ENCODE results near the gene POC1A.
"Not testable (repeated sequence)": the region's sequence is repeated elsewhere in the genome, so short reads cannot be mapped to it uniquely, and the experiment has no call there.

Gene POC1A

DNA sequence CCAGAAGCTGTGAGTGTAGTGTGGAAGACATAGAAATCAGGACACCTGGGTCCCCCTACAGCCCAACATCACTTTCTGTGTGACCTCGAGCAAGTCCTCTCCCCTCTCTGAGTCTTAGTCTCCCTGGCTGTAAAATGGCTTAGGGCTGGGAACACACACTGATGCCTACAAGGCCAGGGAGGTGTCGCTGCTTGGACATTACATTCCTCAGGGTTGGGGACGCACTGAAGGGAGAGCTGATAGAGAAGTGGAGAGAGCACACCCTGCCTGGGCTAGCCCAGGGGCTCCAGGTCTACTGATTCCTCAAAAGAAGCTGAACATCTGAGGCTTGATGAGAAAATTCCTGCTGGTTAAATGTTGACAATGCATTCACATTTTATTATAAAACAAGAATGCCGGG lies 37.4 kb upstream of the POC1A start:
- Mint-ChIP-seq H3K36me3 (ENCODE audit: low read depth) (no peaks in the 10 kb centered on the region), H3K9me3 (no peaks in the 10 kb centered on the region), H3K4me3 (no peak overlapping the region), H3K4me1 (ENCODE audit: low read depth) (peaks cover 21% of the 10 kb centered on the region), H3K27ac (no peak overlapping the region), H3K27me3 (ENCODE audit: low read depth) (no peaks in the 10 kb centered on the region)

DNA sequence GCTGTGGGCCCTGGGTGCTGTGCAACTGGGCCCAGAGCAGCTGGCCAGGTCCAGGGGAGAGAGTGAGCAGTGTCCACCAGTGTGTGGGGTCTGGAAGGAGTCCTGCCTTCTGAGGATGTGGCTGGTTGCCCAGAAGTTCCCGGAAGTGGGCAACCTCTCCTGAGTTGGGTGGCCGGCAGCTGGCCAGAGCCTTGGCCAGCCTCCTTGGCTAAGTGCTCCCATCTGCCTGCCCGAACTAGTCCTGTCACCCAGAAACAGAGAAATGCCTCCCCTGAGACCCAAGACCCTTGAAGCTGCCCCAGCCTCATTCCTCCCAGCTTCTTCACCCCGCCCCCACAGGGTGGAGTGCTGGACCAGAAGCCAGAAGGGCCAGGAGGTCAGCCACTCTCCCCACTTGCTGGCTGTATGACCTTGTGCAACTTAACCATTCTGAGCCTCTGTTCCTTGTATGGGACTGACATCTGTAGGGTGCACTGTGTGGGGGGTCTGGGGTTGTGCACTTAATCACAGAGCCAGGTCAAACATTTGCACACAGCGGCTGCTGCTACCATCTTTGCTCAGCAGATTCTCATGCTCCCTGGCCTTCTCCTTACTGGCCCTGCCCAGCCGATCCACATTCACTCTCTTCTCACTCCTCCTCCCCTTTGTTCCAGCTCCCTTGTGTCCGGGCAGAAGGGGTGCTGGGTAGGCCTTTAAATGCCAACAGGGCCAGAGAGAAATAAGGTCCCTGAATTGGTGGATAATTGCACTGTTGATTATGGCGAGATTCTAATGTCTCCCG lies 36.3 kb upstream of the POC1A start:
- H3K4me1 Mint-ChIP-seq (ENCODE audit: low read depth), result peaks cover 16% of the 10 kb centered on the region
- no peaks in the 10 kb centered on the region for H3K27me3 Mint-ChIP-seq (ENCODE audit: low read depth)
- no peaks in the 10 kb centered on the region for H3K9me3 Mint-ChIP-seq
- H3K27ac Mint-ChIP-seq, result no peak overlapping the region
- H3K4me3 Mint-ChIP-seq, result no peak overlapping the region
- H3K36me3 Mint-ChIP-seq (ENCODE audit: low read depth), result no peaks in the 10 kb centered on the region

DNA sequence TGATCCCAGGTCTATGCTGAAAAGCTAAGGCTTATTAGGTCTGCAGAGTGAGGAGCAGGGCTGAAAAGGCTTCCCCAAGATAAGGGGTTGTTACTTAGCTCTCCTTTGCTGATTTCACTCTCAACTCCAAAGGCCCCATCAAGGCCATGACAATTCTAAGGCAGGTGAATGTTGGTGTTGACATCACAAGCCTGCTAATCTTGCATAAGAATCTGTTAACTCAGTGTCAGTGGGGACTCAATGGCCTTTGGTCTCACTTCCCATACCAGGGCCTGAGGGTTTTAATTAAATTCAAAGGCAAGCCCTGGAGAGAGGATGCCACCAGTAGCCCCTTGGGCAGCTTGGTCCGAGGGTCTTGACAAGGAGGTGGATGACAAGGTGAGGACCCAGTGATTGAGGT lies 34.3 kb upstream of the POC1A start:
- Mint-ChIP-seq H3K4me3 (no peak overlapping the region), H3K36me3 (ENCODE audit: low read depth) (no peaks in the 10 kb centered on the region), H3K4me1 (ENCODE audit: low read depth) (peaks cover 16% of the 10 kb centered on the region), H3K9me3 (no peaks in the 10 kb centered on the region), H3K27me3 (ENCODE audit: low read depth) (no peaks in the 10 kb centered on the region), H3K27ac (no peak overlapping the region)

DNA sequence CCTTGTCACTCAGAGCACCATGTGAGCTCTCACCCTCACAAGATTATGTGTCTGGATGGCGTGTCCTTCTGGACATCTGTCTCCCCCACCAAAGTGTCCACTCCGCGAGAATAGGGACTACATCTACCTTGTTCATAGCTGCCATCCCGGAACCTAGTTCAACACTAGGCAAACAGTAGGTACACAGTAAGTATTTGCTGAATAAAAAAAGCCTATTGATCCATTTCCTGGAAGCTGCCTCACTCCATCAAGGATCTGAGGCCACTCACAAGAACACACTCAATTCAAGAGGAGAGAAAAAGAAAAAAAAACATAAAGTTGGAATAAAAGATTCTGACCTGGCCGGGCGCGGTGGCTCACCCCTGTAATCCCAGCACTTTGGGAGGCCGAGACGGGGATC lies 32.5 kb upstream of the POC1A start:
- H3K27ac Mint-ChIP-seq, result no peak overlapping the region

DNA sequence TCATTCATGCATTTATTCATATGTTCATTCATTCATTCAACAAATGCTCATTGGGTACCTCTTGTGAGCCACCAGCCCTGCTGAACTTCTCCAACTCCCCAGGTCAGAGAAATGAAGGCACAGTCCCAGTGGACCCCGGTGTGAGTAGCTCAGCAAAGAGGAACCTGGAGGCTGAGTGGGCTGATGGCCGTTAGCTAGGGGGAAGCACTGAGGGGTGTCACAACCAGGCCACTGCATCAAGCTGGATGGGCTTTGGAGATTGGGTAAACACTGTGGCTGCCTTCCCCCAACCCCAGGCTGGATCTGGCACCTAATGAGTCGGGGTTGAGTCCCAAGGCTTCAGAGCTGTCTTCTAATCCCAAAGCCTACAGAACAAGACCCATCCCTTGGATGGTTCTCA lies 31.6 kb upstream of the POC1A start:
- no peaks in the 10 kb centered on the region for H3K36me3 Mint-ChIP-seq (ENCODE audit: low read depth)
- H3K4me1 Mint-ChIP-seq (ENCODE audit: low read depth), result peaks cover 16% of the 10 kb centered on the region
- no peak overlapping the region for H3K4me3 Mint-ChIP-seq
- H3K27me3 Mint-ChIP-seq (ENCODE audit: low read depth), result peaks cover 6% of the 10 kb centered on the region
- H3K9me3 Mint-ChIP-seq, result no peaks in the 10 kb centered on the region
- no peak overlapping the region for H3K27ac Mint-ChIP-seq

More for the DNA sequence above, 32.5 kb upstream of the POC1A start:
- H3K9me3 Mint-ChIP-seq, result no peaks in the 10 kb centered on the region
- no peak overlapping the region for H3K4me3 Mint-ChIP-seq
- H3K36me3 Mint-ChIP-seq (ENCODE audit: low read depth), result no peaks in the 10 kb centered on the region
- H3K27me3 Mint-ChIP-seq (ENCODE audit: low read depth), result peaks cover 6% of the 10 kb centered on the region
- H3K4me1 Mint-ChIP-seq (ENCODE audit: low read depth), result peaks cover 16% of the 10 kb centered on the region

DNA sequence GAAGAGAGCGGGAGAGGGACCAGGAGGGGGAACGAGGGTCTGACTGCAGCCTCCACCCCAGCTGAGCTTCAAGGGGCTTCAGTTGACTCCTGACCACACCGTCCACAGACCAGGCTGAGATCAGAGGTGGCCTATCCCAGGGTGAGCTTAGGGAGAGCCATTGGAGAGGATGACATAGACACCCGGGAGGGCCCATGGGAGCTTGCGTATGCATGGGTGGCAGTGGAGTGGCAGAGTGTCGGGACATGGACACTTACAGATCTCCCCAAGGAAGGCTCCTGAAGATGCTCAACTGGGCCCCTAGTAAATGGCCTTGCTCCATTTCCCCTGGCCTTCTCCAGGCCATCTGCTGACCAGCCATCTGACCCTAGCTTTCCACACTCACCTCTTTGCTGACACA lies 31.1 kb upstream of the POC1A start:
- peaks cover 16% of the 10 kb centered on the region for H3K4me1 Mint-ChIP-seq (ENCODE audit: low read depth)
- no peaks in the 10 kb centered on the region for H3K9me3 Mint-ChIP-seq
- no peaks in the 10 kb centered on the region for H3K36me3 Mint-ChIP-seq (ENCODE audit: low read depth)
- no peak overlapping the region for H3K4me3 Mint-ChIP-seq
- peaks cover 6% of the 10 kb centered on the region for H3K27me3 Mint-ChIP-seq (ENCODE audit: low read depth)
- H3K27ac Mint-ChIP-seq, result no peak overlapping the region

DNA sequence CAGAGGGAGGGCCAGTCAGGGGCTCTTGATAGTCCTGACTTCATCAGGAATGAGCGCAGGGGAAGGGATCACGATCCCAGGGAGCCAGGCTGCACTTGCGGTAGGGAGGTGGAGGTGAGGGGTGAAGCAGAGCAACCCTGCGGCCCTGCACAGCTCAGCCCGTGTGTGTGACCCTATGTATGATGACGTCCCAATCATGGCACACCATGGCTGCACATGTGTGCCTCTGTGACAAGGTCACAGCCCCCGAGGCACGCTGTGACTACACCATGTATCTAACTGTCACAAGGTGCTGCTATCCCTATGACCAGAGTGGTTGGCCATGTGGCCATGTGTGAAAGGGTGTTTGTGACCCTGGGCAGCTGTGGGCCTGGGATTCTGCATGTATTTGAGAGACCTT lies 30.5 kb upstream of the POC1A start:
- no peak overlapping the region for H3K27ac Mint-ChIP-seq
- no peaks in the 10 kb centered on the region for H3K9me3 Mint-ChIP-seq
- H3K27me3 Mint-ChIP-seq (ENCODE audit: low read depth), result peaks cover 6% of the 10 kb centered on the region
- H3K36me3 Mint-ChIP-seq (ENCODE audit: low read depth), result no peaks in the 10 kb centered on the region
- peaks cover 13% of the 10 kb centered on the region for H3K4me1 Mint-ChIP-seq (ENCODE audit: low read depth)
- H3K4me3 Mint-ChIP-seq, result no peak overlapping the region

DNA sequence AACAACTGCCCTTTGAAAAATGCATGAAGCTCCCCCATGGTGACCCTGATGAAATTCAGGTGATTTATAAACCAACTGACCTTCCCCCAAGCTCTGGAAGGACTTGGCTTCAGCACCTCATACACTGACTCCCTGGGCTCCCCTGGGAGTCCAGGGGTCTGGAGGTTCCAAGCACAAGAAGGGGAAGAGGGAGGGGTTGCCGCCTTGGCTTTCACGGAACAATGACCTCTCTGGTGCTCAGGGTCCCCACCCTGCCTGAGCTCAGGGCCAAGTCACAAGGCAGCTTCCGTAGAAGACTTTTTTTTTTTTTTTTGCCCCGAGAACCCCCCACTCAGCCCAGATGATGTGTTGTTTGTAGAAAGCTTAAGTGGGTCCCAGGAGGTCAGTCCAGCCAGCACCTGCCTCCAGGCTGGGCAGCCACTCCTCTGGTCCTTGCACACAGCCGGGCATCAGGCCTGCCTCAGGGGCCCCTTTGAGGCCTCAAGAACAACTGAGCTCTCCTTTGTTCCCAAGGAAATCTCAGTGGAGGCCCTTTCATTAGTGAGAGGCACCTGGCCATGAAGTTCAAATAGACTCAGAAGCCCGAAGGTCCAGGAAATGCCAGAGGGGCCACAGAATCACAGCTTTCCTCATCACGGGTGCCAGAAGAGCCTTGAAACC lies 29.7 kb upstream of the POC1A start:
- Mint-ChIP-seq H3K9me3 (no peaks in the 10 kb centered on the region), H3K27ac (no peak overlapping the region), H3K36me3 (ENCODE audit: low read depth) (no peaks in the 10 kb centered on the region), H3K4me1 (ENCODE audit: low read depth) (peaks cover 6% of the 10 kb centered on the region), H3K4me3 (no peak overlapping the region), H3K27me3 (ENCODE audit: low read depth) (peaks cover 6% of the 10 kb centered on the region)

DNA sequence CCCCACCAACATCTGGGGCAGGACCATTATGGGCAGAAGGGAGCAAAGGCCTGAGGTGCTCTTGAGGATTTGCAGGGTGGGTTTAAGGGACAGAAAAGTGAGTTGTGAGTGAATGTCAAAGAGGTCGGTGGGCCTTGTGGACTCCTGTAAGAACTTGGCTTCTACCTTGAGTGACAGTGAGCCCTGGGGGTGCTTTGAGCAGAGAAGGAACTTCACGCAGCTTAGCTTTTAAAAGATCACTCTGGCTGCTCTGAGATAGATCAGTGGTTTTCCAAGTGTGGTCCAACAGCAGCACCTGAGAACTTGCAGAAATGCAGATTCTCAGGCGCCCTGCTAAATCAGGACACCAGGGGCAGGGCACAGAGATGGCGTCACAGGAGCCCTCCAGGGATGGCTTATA lies 28.5 kb upstream of the POC1A start:
- Mint-ChIP-seq H3K36me3 (ENCODE audit: low read depth) (no peaks in the 10 kb centered on the region), H3K27ac (no peak overlapping the region), H3K4me3 (no peak overlapping the region), H3K4me1 (ENCODE audit: low read depth) (no peaks in the 10 kb centered on the region), H3K27me3 (ENCODE audit: low read depth) (peaks cover 6% of the 10 kb centered on the region), H3K9me3 (no peaks in the 10 kb centered on the region)

DNA sequence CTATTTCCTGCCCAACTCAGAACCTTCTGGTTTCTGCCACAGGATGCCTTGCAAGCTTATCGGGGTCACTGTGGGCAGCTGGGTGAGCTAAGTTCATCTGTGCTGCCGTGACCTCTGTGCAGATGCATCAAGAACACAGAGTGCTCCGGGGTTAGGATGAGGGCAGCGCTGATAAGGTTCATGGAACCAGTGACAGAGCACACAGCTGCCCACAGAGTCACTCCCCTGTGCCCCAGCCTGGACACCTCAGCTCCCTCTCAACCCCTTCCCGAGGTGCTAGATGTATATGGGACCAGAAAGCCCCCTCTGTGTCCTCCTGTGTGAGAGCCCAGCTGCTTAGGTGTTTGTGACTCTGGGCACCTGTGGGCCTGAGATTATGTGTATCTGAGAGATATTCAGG lies 28.0 kb upstream of the POC1A start:
- H3K27ac Mint-ChIP-seq, result no peak overlapping the region

DNA sequence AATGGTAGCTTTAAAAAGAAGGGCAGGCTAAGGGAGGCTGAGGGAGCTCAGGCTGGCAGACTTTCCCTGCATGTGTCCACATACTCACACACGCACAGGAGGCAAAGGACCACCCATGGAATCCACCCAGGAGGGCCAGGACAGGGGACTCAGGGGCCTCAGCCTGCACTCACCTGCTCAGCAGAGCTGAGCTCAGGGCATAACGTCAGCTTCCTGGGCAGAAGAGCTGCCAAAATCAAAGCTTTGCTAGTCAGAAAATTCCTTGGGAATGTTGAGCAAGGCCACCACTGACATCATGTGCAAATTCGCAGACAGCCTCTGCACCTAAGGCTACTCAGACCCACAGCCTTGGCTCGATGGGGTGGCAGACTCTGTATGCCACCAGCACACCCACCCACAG lies 27.3 kb upstream of the POC1A start:
- Mint-ChIP-seq H3K9me3 (no peaks in the 10 kb centered on the region), H3K27me3 (ENCODE audit: low read depth) (peaks cover 6% of the 10 kb centered on the region), H3K27ac (no peak overlapping the region)

More for the DNA sequence above, 28.0 kb upstream of the POC1A start:
- Mint-ChIP-seq H3K4me3 (no peak overlapping the region), H3K36me3 (ENCODE audit: low read depth) (no peaks in the 10 kb centered on the region), H3K4me1 (ENCODE audit: low read depth) (no peaks in the 10 kb centered on the region), H3K9me3 (no peaks in the 10 kb centered on the region), H3K27me3 (ENCODE audit: low read depth) (peaks cover 6% of the 10 kb centered on the region)

DNA sequence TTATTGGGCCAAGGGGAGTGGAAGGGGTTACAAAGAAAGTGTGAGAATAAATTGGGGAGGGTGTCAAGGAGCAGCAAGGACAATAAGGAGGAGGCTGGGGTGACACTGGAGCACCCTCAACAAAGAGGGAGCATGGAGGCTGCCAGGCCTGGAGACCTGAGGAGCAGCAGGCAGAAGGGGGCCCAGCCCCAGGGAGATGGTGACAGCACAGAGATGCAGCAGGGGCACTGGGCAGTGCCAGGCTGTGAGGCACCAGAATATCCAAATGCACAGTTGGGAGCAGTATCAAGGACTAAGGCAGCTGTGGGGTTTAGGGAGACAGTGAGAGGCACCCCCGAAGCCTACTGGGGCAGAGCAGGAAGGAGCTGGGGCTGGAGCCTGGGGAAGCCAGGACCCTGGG lies 24.3 kb upstream of the POC1A start:
- H3K27me3 Mint-ChIP-seq (ENCODE audit: low read depth), result peaks cover 6% of the 10 kb centered on the region
- H3K36me3 Mint-ChIP-seq (ENCODE audit: low read depth), result no peaks in the 10 kb centered on the region
- H3K4me1 Mint-ChIP-seq (ENCODE audit: low read depth), result peaks cover 3% of the 10 kb centered on the region
- H3K9me3 Mint-ChIP-seq, result no peaks in the 10 kb centered on the region
- no peak overlapping the region for H3K4me3 Mint-ChIP-seq
- H3K27ac Mint-ChIP-seq, result no peak overlapping the region

More for the DNA sequence above, 27.3 kb upstream of the POC1A start:
- Mint-ChIP-seq H3K4me1 (ENCODE audit: low read depth) (no peaks in the 10 kb centered on the region), H3K36me3 (ENCODE audit: low read depth) (no peaks in the 10 kb centered on the region), H3K4me3 (no peak overlapping the region)

DNA sequence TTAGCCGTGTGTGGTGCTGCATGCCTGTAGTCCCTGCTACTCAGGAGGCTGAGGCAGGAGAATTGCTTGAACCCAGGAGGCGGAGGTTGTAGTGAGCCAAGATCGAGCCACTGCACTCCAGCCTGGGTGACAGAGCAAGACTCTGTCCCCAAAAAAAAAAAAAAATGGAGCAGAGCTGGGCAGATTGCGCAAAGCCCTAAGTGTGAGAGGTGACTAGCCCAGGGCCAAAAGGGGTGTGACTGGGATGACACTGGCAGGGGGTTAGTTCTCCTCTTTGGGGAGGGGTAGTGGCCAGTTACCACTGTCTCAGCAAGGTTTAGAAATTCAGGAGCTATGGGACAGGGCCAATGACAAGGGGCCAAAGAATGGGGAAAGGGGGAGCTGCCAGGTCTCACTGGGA lies 23.9 kb upstream of the POC1A start:
- not testable (repeated sequence) for H3K4me3 Mint-ChIP-seq; H3K27me3 Mint-ChIP-seq (ENCODE audit: low read depth); H3K4me1 Mint-ChIP-seq (ENCODE audit: low read depth); H3K9me3 Mint-ChIP-seq; H3K36me3 Mint-ChIP-seq (ENCODE audit: low read depth); H3K27ac Mint-ChIP-seq

DNA sequence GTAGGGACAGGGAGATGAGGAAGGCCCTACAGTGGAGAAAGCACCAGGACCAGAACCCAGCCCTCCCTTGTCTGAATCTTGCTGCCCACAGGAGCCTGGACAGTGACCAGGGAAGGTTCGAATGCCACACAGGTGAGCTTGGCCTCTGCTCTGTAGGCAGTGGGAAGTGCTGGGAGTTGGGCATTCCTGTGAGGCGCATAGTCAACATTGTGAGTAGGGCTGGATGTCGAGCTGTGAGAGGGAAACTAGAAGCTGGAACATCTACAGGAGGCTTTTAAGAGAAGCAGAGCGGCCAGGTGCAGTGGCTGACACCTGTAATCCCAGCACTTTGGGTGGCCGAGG lies 23.4 kb upstream of the POC1A start:
- H3K9me3 Mint-ChIP-seq, result no peaks in the 10 kb centered on the region
- no peak overlapping the region for H3K27ac Mint-ChIP-seq
- peaks cover 5% of the 10 kb centered on the region for H3K27me3 Mint-ChIP-seq (ENCODE audit: low read depth)
- no peak overlapping the region for H3K4me3 Mint-ChIP-seq
- peaks cover 6% of the 10 kb centered on the region for H3K4me1 Mint-ChIP-seq (ENCODE audit: low read depth)
- H3K36me3 Mint-ChIP-seq (ENCODE audit: low read depth), result no peaks in the 10 kb centered on the region

DNA sequence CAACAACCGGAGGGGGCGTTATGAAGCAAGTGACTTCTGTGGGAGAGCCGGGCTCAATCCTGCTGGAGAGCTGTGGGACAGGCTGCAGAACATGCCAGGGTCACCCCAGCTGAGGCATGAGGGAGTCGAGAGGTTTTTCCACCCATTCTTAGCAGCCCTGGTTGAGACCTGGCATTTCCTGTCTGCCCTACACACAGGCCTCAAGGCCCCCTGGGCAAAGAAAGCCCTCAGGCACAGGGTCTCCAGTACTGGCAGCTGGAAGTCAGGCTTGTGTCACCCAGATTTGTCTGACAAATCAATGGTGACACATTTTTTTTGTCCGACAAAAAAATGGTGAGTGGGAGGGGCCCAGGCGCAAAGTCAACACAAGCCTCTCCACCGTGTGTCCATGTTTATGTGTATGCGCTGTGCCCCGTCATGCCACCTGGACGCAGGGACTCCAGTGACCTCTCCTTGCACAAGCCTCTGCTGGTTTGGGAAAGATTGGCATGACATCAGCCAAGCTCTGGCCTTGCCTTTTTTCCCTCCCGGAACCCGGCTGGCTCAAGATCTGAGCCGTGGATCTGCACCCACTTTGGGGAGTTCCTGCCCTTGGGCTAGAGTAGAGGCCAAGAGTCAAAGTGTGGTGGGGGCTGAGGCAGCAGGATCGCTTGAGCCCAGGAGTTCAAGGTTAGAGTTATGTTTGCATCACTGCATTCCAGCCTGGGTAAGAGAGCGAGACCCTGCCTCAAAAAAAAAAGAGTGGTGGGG lies 22.9 kb upstream of the POC1A start:
- H3K27ac Mint-ChIP-seq, result no peak overlapping the region
- H3K27me3 Mint-ChIP-seq (ENCODE audit: low read depth), result no peaks in the 10 kb centered on the region
- H3K36me3 Mint-ChIP-seq (ENCODE audit: low read depth), result no peaks in the 10 kb centered on the region
- H3K9me3 Mint-ChIP-seq, result no peaks in the 10 kb centered on the region
- H3K4me1 Mint-ChIP-seq (ENCODE audit: low read depth), result peaks cover 6% of the 10 kb centered on the region
- no peak overlapping the region for H3K4me3 Mint-ChIP-seq
